CD4-positive, CD25-positive, alpha-beta regulatory T cell (primary cell): ENCODE results near the gene ATP6AP1. TPM values are rescaled to one million over a fixed set of nuclear protein-coding genes. Genes with fewer than 3 reads are reported as not detected.
A peak's percentile ranks its signal among the peaks of the same experiment; 100 is the strongest.

Source experiments
- ATAC-seq, 2 donors: fragments of 150-1000 bp; cut with Tn5 transposase; one replicate each; pipeline ENCODE4 v1.10.0; 2021; ENCODE audit warnings: low read depth in 2 of 2, moderate number of reproducible peaks in 2 of 2, moderate library complexity in 1 of 2
- DNase-seq, 3 donors: peaks; one replicate each; pipeline versions ENCODE4 v3.0.0 to v3.0.0-alpha.2; 2012 to 2022; ENCODE audit warnings: mixed read lengths in 1 of 3
- H3K27ac ChIP-seq: one replicate; pipeline ENCODE4 v1.7.0; 2013; ENCODE audit warnings: mild to moderate bottlenecking, low read length; ENCODE audit not compliant: insufficient read depth, poor library complexity, severe bottlenecking
- H3K27me3 ChIP-seq: one replicate; pipeline ENCODE4 v1.7.0; 2013; ENCODE audit warnings: low read length; ENCODE audit not compliant: control insufficient read depth, insufficient read depth
- H3K36me3 ChIP-seq: one replicate; pipeline ENCODE4 v1.7.0; 2013; ENCODE audit warnings: mild to moderate bottlenecking, low read length, moderate library complexity; ENCODE audit not compliant: control insufficient read depth, insufficient read depth
- H3K4me1 ChIP-seq: 2 replicates; pipeline ENCODE4 v1.7.0; 2013; ENCODE audit warnings: mild to moderate bottlenecking, low read length; ENCODE audit not compliant: insufficient read depth, control insufficient read depth, poor library complexity, severe bottlenecking
- H3K4me3 ChIP-seq: one replicate; pipeline ENCODE4 v1.7.0; 2013; ENCODE audit warnings: low read depth, mild to moderate bottlenecking, low read length, moderate library complexity
- H3K9me3 ChIP-seq, 2 experiments: 1 replicate in 1 of 2; 2 replicates in 1 of 2; pipeline ENCODE4 v1.7.0; 2013; ENCODE audit warnings: low read length in 2 of 2, mild to moderate bottlenecking in 1 of 2, moderate library complexity in 1 of 2; ENCODE audit not compliant: control insufficient read depth in 2 of 2
- H3K27ac Mint-ChIP-seq, 3 donors: one replicate each; pipeline ENCODE4 v1.8.0; 2020 to 2022; ENCODE audit warnings: mild to moderate bottlenecking in 3 of 3, mixed read lengths in 3 of 3, moderate library complexity in 2 of 3
- H3K27me3 Mint-ChIP-seq: one replicate; pipeline ENCODE4 v1.8.0; 2022; ENCODE audit warnings: mild to moderate bottlenecking, mixed read lengths
- H3K36me3 Mint-ChIP-seq: one replicate; pipeline ENCODE4 v1.8.0; 2020; ENCODE audit warnings: mixed read lengths
- H3K4me1 Mint-ChIP-seq, 4 donors: one replicate each; pipeline ENCODE4 v1.8.0; 2020 to 2022; ENCODE audit warnings: mixed read lengths in 4 of 4, mild to moderate bottlenecking in 1 of 4
- H3K4me3 Mint-ChIP-seq, 4 donors: one replicate each; pipeline ENCODE4 v1.8.0; 2020 to 2022; ENCODE audit warnings: mild to moderate bottlenecking in 4 of 4, mixed read lengths in 4 of 4, moderate library complexity in 3 of 4
- H3K9me3 Mint-ChIP-seq, 7 donors: one replicate each; pipeline ENCODE4 v1.8.0; 2020 to 2022; ENCODE audit warnings: mixed read lengths in 7 of 7, mild to moderate bottlenecking in 3 of 7, moderate library complexity in 2 of 7
- polyA plus RNA-seq, 4 donors: library from polyadenylated mRNA; unstranded; fragments of 300-500 nt; fragmentation: Illumina TruSeq; gene quantifications; one replicate each; pipeline ENCODE4 v1.2.3, GENCODE V29; 2021
- total RNA-seq: library from RNA; stranded (reverse); gene quantifications from one replicate; pipeline ENCODE4 v1.2.3, GENCODE V29; 2022

ATP6AP1 gene
- total and polyA plus RNA-seq, 5 donors from 2014 or later, result 44.9 to 125 (median 106) TPM

DNA sequence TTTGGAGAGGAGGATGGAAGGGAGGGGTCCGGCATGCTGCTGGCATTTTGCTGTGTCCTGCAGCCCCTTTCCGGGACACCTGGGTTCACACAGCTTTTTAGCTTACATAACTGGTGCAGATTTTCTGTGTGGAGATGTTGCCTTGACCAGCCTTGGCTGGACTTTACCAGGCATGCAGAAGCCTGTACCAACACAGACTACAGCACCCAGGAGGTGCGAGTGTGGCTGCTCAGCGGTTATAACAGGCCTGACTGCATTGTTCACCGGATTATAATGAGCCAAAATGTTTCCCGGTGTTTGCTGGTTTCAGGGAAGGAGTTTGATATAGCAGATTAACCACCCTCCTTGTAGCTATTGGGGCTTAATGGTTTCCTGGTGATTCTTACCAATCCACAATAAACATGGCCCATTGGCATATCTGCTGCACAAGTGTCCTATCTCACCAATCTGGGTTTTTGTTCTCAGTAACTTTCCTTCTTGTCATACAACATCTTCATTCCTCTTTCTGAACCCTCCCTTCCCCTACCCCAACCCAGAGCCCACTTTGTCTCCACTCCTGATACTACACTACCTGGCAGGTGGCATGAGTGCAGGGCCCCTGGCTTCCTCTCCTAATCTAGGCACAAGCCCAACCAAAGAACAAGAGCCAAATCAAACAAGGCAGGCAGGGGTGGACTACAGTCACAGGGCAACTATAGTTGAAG, 26.4 kb upstream of the ATP6AP1 start:
- H3K4me3 Mint-ChIP-seq, result peak overlapping the region in 2 of 4 donors; percentile 32 to 50
- peaks cover 14% of the 10 kb centered on the region for H3K36me3 Mint-ChIP-seq
- H3K27ac Mint-ChIP-seq, result peak overlapping the region in 1 of 3 donors; percentile 57
- Histone ChIP-seq H3K27me3 (no peaks in the 10 kb centered on the region), H3K36me3 (peaks cover 9% of the 10 kb centered on the region), H3K27ac (peak overlapping the region; percentile 33), H3K4me3 (no peak overlapping the region), H3K9me3 (no peaks in the 10 kb centered on the region), H3K4me1 (peaks cover 17% of the 10 kb centered on the region)
- ATAC-seq, result no peak
- H3K9me3 Mint-ChIP-seq, result no peaks in the 10 kb centered on the region
- DNase-seq, result no peak
- H3K4me1 Mint-ChIP-seq, result peaks cover 4 to 30% (median 8%) of the 10 kb centered on the region in 4 donors
- peaks cover 15% of the 10 kb centered on the region for H3K27me3 Mint-ChIP-seq

DNA sequence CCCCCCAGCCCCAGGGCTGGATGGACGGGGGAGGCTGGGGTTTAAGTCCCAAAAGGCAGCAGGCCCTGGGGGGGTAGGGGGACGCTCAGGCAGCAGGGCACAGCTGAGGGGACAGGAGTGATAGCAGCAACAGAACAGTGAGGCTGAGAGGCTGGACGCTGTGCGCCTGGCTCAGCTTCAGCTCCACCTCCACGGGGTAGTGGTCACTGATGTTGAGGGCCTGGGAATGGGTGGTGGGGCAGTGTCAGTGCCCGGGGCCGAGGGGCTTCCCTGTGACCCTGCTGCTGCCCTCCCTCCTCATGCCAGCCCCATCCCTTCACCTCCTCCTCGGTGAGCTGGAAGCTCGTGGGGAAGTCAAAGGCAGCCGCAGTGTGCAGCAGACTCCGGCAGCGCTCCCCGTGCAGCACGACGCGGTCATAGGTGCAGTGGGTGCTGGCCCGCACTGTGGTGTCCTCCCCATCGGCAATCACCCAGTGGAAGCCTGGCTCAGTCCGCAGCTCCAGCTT, 25.8 kb upstream of the ATP6AP1 start:
- Histone ChIP-seq H3K4me3 (no peak overlapping the region), H3K27me3 (no peaks in the 10 kb centered on the region), H3K4me1 (peaks cover 15% of the 10 kb centered on the region), H3K9me3 (no peaks in the 10 kb centered on the region), H3K27ac (no peak overlapping the region), H3K36me3 (peaks cover 9% of the 10 kb centered on the region)
- H3K4me1 Mint-ChIP-seq, result peaks cover 4 to 27% (median 8%) of the 10 kb centered on the region in 4 donors
- H3K4me3 Mint-ChIP-seq, result peak overlapping the region in 1 of 4 donors; percentile 63
- ATAC-seq (no peak), DNase-seq (no peak)
- peaks cover 15% of the 10 kb centered on the region for H3K27me3 Mint-ChIP-seq
- no peaks in the 10 kb centered on the region for H3K9me3 Mint-ChIP-seq
- H3K27ac Mint-ChIP-seq, result no peak overlapping the region
- H3K36me3 Mint-ChIP-seq, result peaks cover 14% of the 10 kb centered on the region

DNA sequence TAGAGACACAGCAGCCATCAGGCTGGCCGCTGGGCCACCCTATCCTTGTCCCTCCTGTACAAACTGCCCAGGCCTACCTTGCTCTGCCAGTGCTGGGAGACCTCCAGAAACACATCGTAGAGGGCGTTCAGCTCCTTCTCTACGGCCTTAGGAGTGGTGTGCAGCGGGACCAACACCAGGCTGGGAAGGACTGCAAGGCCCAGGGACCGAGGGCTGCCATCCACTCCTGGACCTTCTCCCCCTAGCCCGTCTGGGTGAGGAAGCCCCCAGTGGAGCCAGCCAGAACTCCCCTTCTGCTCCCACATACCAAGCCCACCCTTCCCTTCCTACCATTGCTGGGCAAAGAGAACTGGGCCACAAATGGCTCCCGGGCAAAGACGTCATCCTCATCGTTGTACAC, 25.3 kb upstream of the ATP6AP1 start:
- no peak for DNase-seq
- Mint-ChIP-seq H3K27ac (no peak overlapping the region), H3K9me3 (no peaks in the 10 kb centered on the region), H3K4me3 (peak overlapping the region in 1 of 4 donors; percentile 63), H3K4me1 (peaks cover 4 to 23% (median 6%) of the 10 kb centered on the region in 4 donors), H3K27me3 (peaks cover 11% of the 10 kb centered on the region), H3K36me3 (peaks cover 14% of the 10 kb centered on the region)
- Histone ChIP-seq H3K27me3 (no peaks in the 10 kb centered on the region), H3K9me3 (no peaks in the 10 kb centered on the region), H3K4me1 (peaks cover 15% of the 10 kb centered on the region), H3K27ac (no peak overlapping the region), H3K36me3 (peaks cover 9% of the 10 kb centered on the region), H3K4me3 (no peak overlapping the region)
- ATAC-seq, result no peak

DNA sequence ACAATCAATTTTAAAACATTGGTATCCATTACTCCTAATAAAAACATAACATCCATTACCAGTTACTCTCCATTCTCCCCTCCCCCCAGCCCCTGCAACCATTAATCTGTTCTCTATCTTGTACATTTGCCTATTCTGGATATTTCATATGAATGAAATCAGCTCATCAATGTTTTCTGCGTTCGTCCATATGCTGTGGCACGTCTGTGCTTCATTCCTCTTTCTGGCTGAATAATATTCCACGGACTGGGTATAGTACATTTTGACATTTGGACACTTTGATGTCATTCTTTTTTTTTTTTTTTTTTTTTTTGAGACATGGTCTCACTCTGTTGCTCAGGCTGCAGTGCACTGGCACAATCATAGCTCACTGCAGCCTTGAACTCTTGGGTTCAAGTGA, 24.6 kb upstream of the ATP6AP1 start:
- Mint-ChIP-seq H3K27me3 (peaks cover 4% of the 10 kb centered on the region), H3K4me1 (peaks cover 2 to 21% (median 5%) of the 10 kb centered on the region in 4 donors), H3K27ac (no peak overlapping the region), H3K4me3 (no peak overlapping the region), H3K36me3 (peaks cover 11% of the 10 kb centered on the region), H3K9me3 (no peaks in the 10 kb centered on the region)
- no peak for ATAC-seq
- Histone ChIP-seq H3K4me3 (no peak overlapping the region), H3K9me3 (no peaks in the 10 kb centered on the region), H3K27me3 (no peaks in the 10 kb centered on the region), H3K36me3 (peaks cover 9% of the 10 kb centered on the region), H3K4me1 (peaks cover 14% of the 10 kb centered on the region), H3K27ac (no peak overlapping the region)
- no peak for DNase-seq

DNA sequence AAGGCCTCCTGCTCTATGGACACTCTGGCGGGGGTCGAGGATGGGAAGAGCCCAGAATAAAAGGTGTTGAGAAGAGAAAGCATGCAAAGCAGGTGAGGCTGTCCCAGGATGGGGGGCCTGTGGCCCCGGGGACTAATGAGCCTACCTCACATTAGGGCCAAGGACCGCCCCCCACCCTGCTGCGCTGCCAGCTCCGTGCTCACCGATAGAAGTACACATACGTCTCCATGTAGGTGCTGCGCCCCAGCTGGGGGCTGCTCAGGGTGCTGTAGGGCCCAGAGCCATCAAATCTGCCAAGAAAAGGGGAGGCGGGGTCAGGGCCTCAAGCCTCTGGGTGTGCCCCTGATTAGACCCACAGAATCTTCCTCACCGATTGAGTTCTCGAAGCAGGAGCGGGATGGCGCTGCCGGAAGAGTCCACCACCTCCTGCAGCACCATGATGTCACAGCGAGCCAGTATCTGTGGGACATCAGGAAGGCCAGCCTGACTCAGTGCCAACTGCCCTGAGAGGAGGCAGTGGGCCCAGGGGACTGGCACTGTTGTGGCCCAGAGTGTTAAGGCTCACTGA, 23.8 kb upstream of the ATP6AP1 start:
- Mint-ChIP-seq H3K27ac (no peak overlapping the region), H3K4me3 (no peak overlapping the region), H3K4me1 (peaks cover 0 to 14% (median 2%) of the 10 kb centered on the region in 4 donors), H3K36me3 (peaks cover 2% of the 10 kb centered on the region), H3K27me3 (peaks cover 4% of the 10 kb centered on the region), H3K9me3 (peaks cover 0 to 1% (median 0%) of the 10 kb centered on the region in 7 donors)
- no peak for ATAC-seq
- DNase-seq, result no peak
- Histone ChIP-seq H3K4me3 (no peak overlapping the region), H3K9me3 (no peaks in the 10 kb centered on the region), H3K27me3 (no peaks in the 10 kb centered on the region), H3K4me1 (peaks cover 5% of the 10 kb centered on the region), H3K27ac (no peak overlapping the region), H3K36me3 (peaks cover 9% of the 10 kb centered on the region)

DNA sequence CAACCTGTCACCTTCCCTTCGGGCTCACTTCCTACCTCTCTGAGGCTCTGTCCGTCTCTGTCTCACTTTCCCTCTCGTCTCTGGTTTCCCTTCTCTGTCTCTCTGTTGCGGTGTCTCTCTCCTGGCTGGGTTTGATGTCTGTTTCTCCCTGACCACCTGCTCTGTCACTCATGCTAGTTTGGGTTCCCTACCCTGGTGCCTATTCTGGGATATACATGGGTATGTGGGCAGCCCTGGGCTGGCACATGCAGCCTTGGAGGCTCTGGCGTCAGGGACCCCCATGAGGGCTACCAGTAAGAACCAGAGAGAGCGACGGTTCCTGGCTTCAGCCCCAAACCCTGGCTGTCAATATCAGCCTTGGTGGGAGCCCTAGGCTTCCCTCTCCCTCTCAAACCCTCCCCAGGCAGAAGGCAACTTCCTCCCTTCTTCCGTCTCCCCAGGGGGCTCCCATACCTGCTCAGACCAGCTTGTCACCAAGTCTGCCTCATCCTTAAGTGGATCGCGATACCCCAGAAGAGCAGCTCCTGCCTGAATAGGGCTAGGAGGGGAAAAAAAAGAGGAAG, 19.7 kb upstream of the ATP6AP1 start:
- ATAC-seq (no peak), DNase-seq (no peak)
- Mint-ChIP-seq H3K4me3 (peak overlapping the region; percentile 38 to 72 (median 60)), H3K4me1 (peaks cover 3 to 19% (median 8%) of the 10 kb centered on the region in 4 donors), H3K9me3 (peaks cover 0 to 1% (median 0%) of the 10 kb centered on the region in 7 donors), H3K27ac (peak overlapping the region; percentile 39 to 66 (median 59)), H3K36me3 (no peaks in the 10 kb centered on the region), H3K27me3 (no peaks in the 10 kb centered on the region)
- H3K36me3 ChIP-seq, result peaks cover 2% of the 10 kb centered on the region
- H3K4me3 ChIP-seq, result no peak overlapping the region
- H3K27me3 ChIP-seq, result no peaks in the 10 kb centered on the region
- H3K9me3 ChIP-seq, result no peaks in the 10 kb centered on the region
- H3K27ac ChIP-seq, result no peak overlapping the region
- peaks cover 16% of the 10 kb centered on the region for H3K4me1 ChIP-seq

DNA sequence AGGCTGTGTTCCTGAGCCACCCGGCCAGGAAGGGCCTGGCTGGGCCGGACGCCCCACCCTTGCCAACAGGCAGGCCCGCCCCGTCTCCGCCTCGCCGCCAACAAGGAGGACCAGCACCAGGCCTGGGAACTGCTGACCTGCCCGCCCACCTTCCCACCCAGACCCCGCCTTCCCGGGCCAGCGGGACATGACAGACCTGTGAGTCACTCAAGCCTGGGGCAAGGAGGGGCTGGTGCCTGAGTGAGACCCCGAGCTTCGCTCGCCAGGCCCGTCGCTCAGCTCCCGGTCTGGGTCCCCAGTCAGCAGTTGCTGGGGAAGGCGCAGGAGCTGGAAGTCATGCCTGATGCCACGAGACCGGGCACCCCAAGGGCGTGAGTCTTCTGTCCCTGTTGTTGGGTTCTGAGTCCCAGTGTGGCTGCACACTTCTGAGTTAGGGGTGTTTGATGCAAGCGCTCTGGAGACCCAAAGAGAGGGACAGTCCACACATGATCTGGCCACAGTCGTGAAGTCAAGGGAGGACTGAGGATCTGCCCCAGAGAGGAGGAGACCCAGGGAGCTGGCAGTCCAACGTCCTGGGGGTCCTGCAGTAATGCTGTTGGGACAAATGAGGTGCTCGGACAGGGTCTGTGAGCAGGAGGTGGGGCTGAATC, 19.1 kb upstream of the ATP6AP1 start, which contains the start of gene DNASE1L1:
DNASE1L1 (minus strand) TSS at position 33 of the 650 bp plus-strand sequence. CDS start 3,686 bp downstream, outside the sequence.
- H3K27me3 ChIP-seq, result no peaks in the 10 kb centered on the region
- Mint-ChIP-seq H3K4me3 (peak within 1 kb of the TSS; percentile 38 to 72 (median 60)), H3K36me3 (no peaks in the 10 kb centered on the region), H3K4me1 (peaks cover 3 to 19% (median 8%) of the 10 kb centered on the region in 4 donors), H3K27me3 (no peaks in the 10 kb centered on the region), H3K9me3 (peaks cover 0 to 1% (median 0%) of the 10 kb centered on the region in 7 donors), H3K27ac (peak within 1 kb of the TSS; percentile 56 to 88 (median 59))
- H3K4me1 ChIP-seq, result peaks cover 16% of the 10 kb centered on the region
- H3K9me3 ChIP-seq, result no peaks in the 10 kb centered on the region
- H3K27ac ChIP-seq, result no peak within 1 kb of the TSS
- no peak for DNase-seq
- peak in 1 of 2 donors; percentile 17 for ATAC-seq
- H3K4me3 ChIP-seq, result no peak within 1 kb of the TSS
- peaks cover 3% of the 10 kb centered on the region for H3K36me3 ChIP-seq
